Putamen (tissue), 1 donor: ENCODE data around the gene RNF223.
"Not testable (repeated sequence)": the region's sequence is repeated elsewhere in the genome, so short reads cannot be mapped to it uniquely, and the experiment has no call there.

Experiments used
- DNase-seq: peaks from one replicate; pipeline ENCODE4 v3.0.0-alpha.2; 2016; ENCODE audit warnings: low spot score

RNF223 gene

GRCh38 chr1:1059494-1060280 is 14.4 kb downstream of the RNF223 start:
- DNase-seq: peak; percentile 71

- DNase-seq: no peak
Measured at GRCh38 chr1:1058921-1059493, 15.1 kb downstream of the RNF223 start.

- DNase-seq: no peak
Measured at GRCh38 chr1:1058088-1058905, 15.8 kb downstream of the RNF223 start.

- not testable (repeated sequence) for DNase-seq
Measured at GRCh38 chr1:1057769-1058087, 16.4 kb downstream of the RNF223 start.

GRCh38 chr1:1055841-1056736 is 18.0 kb downstream of the RNF223 start:
- no peak for DNase-seq

- no peak for DNase-seq
Measured at GRCh38 chr1:1054971-1055370, 19.1 kb downstream of the RNF223 start.

- DNase-seq: no peak
Measured at GRCh38 chr1:1054099-1054700, 19.9 kb downstream of the RNF223 start.

DNA sequence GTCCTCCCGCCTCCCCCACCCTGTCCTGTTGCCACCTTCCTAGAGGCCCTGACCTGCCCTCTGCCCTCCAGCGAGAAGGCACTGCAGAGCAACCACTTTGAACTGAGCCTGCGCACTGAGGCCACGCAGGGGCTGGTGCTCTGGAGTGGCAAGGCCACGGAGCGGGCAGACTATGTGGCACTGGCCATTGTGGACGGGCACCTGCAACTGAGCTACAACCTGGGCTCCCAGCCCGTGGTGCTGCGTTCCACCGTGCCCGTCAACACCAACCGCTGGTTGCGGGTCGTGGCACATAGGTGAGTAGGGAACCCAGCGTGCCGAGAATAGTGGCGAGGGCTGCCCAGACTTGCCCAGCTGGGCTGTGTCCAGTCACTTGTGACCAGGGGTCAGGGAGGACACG is 20.4 kb downstream of the RNF223 start:
- no peak for DNase-seq

GRCh38 chr1:1053022-1053421 is 21.1 kb downstream of the RNF223 start:
- DNase-seq: no peak

GRCh38 chr1:1052003-1052840 is 21.9 kb downstream of the RNF223 start:
- no peak for DNase-seq

DNA sequence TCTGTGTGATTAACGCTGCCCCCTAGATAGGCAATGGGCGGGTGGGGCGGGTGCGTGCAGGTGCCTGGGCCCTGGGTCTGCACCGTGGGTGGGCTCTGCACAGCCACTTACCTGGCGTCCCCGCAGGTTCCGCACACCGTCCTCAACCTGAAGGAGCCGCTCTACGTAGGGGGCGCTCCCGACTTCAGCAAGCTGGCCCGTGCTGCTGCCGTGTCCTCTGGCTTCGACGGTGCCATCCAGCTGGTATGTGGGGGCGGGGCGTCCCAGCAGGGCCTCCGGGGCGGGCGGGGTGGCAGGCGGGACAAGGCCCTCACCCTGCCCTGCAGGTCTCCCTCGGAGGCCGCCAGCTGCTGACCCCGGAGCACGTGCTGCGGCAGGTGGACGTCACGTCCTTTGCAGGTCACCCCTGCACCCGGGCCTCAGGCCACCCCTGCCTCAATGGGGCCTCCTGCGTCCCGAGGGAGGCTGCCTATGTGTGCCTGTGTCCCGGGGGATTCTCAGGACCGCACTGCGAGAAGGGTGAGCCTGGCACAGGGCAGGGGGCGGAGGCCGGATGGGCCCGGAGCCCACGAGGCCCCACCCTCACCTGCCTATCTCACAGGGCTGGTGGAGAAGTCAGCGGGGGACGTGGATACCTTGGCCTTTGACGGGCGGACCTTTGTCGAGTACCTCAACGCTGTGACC is 22.8 kb downstream of the RNF223 start:
- no peak for DNase-seq

DNA sequence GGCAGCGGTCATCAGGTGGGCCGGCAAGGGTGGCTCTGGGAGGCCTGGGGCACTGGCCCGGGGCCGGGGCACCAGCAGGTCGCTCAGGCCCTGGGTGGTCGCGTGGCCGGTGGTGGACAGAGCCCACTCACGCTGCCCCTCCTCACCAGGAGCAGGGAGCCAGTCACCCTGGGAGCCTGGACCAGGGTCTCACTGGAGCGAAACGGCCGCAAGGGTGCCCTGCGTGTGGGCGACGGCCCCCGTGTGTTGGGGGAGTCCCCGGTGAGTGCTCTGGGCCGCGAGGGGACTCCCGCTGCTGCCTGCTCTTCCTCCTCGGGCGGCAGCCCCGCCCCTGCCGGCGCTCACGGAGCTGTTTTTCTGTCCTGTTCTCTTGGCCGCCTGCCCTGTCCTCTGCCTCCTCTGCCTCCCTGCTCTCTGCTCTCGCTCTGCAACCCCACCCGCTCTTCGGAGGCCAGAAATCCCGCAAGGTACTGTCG is 23.5 kb downstream of the RNF223 start:
- DNase-seq: no peak

GRCh38 chr1:1049318-1050165 is 24.6 kb downstream of the RNF223 start:
- no peak for DNase-seq

GRCh38 chr1:1048765-1049164 is 25.3 kb downstream of the RNF223 start:
- DNase-seq: no peak

- DNase-seq: no peak
Measured at GRCh38 chr1:1047963-1048362, 26.1 kb downstream of the RNF223 start.

- DNase-seq: no peak
Measured at GRCh38 chr1:1047407-1047806, 26.7 kb downstream of the RNF223 start.

DNA sequence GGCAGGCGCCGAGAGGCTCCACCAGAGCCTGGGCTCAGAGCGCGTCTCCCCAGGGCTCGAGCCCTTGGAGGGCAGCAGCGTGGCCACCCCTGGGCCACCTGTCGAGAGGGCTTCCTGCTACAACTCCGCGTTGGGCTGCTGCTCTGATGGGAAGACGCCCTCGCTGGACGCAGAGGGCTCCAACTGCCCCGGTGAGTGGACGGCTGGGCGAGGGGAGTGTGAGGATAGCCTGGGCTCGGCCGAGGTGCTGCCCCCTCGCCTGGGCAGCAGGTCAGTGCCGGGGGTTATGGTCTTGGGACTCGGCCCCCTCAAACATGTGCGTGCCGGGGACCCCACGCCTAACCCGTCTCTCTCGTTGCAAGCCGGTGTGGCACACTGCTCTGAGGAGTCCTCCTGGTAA is 27.3 kb downstream of the RNF223 start:
- no peak for DNase-seq

DNA sequence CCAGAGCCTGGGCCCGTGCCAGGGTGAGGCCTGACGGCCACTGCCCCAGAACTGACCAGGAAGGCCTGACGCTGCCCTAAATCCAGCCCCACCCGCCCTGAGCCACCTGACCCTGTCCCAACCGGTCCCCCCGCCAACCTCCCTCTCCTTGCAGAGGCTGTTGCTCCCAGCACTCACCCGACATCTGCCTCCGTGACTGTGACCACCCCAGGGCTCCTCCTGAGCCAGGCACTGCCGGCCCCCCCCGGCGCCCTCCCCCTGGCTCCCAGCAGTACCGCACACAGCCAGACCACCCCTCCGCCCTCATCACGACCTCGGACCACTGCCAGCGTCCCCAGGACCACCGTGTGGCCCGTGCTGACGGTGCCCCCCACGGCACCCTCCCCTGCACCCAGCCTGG is 27.9 kb downstream of the RNF223 start:
- DNase-seq: no peak

GRCh38 chr1:1045129-1045528 is 29.0 kb downstream of the RNF223 start:
- no peak for DNase-seq
